Fibroblast of lung (primary cell): ENCODE data around the gene CROCC2. TPM values are rescaled to one million over a fixed set of nuclear protein-coding genes. Genes with fewer than 3 reads are reported as not detected.

Experiments used
- DNase-seq, 2 donors: peaks; one replicate each; pipeline versions ENCODE4 v3.0.0 to v3.0.0-alpha.2; 2010; ENCODE audit warnings: low read depth in 2 of 2
- H2AFZ ChIP-seq: 2 replicates; pipeline ENCODE4 v1.5.1; 2012; ENCODE audit warnings: low read length, control low read depth, inconsistent platforms
- H3K27ac ChIP-seq: 2 replicates; pipeline ENCODE4 v1.5.1; 2011; ENCODE audit warnings: low read length, control low read depth; ENCODE audit not compliant: insufficient read depth
- H3K27me3 ChIP-seq: 2 replicates; pipeline ENCODE4 v1.5.1; 2011; ENCODE audit warnings: mild to moderate bottlenecking, low read length; ENCODE audit not compliant: control insufficient read depth, insufficient read depth
- H3K36me3 ChIP-seq: 2 replicates; pipeline ENCODE4 v1.5.1; 2011; ENCODE audit warnings: low read length; ENCODE audit not compliant: control insufficient read depth, insufficient read depth
- H3K4me1 ChIP-seq: 2 replicates; pipeline ENCODE4 v1.5.1; 2011; ENCODE audit warnings: low read length; ENCODE audit not compliant: control insufficient read depth, insufficient read depth; ENCODE audit errors: extremely low read depth
- H3K4me2 ChIP-seq: 2 replicates; pipeline ENCODE4 v1.5.1; 2011; ENCODE audit warnings: low read length, control low read depth; ENCODE audit not compliant: insufficient read depth; ENCODE audit errors: extremely low read depth
- H3K4me3 ChIP-seq, 4 experiments: fragments of 200-600 bp in 1 of 4; sonication (generic) in 1 of 4; replicated peaks in 1 of 4; 2 replicates each; pipeline ENCODE4 v1.5.1; 2011 to 2016; ENCODE audit warnings: low read length in 4 of 4, low read depth in 3 of 4, mild to moderate bottlenecking in 3 of 4, control low read depth in 2 of 4, inconsistent platforms in 1 of 4, mixed read lengths in 1 of 4; ENCODE audit not compliant: insufficient read depth in 1 of 4; ENCODE audit errors: control extremely low read depth in 1 of 4
- H3K79me2 ChIP-seq: 2 replicates; pipeline ENCODE4 v1.5.1; 2012; ENCODE audit warnings: mild to moderate bottlenecking, low read length, inconsistent platforms; ENCODE audit not compliant: control insufficient read depth, insufficient read depth
- H3K9ac ChIP-seq: 2 replicates; pipeline ENCODE4 v1.5.1; 2011; ENCODE audit warnings: mild to moderate bottlenecking, low read length, control low read depth; ENCODE audit not compliant: insufficient read depth
- H3K9me3 ChIP-seq: 2 replicates; pipeline ENCODE4 v1.5.1; 2012; ENCODE audit warnings: low read depth, low read length; ENCODE audit not compliant: control insufficient read depth, insufficient read depth
- H4K20me1 ChIP-seq: 2 replicates; pipeline ENCODE4 v1.5.1; 2011; ENCODE audit warnings: low read length; ENCODE audit not compliant: control insufficient read depth, insufficient read depth; ENCODE audit errors: extremely low read depth
- EZH2 ChIP-seq: IDR thresholded peaks from 2 replicates; pipeline ENCODE4 v1.5.1; 2012; ENCODE audit warnings: low read length, control low read depth, mild to moderate bottlenecking; ENCODE audit errors: missing control alignments
- polyA plus RNA-seq, 2 donors: library from polyadenylated mRNA; depleted of rRNA in 1 of 2; stranded (reverse) in 1 of 2; unstranded in 1 of 2; fragments of >200 nt; gene quantifications; 2 replicates each; pipeline ENCODE4 v1.2.1, GENCODE V29; 2011 to 2012; ENCODE audit warnings: missing spikeins in 1 of 2
- total RNA-seq: library from RNA; depleted of rRNA; stranded (reverse); fragments of >200 nt; gene quantifications from 2 replicates; pipeline ENCODE4 v1.2.1, GENCODE V29; 2014
- TF ChIP-seq, protein P1 (sequence below), 2 donors: IDR thresholded peaks in 1 of 2; conservative IDR thresholded peaks in 1 of 2; 1 replicate in 1 of 2; 2 replicates in 1 of 2; pipeline ENCODE4 v1.5.1; 2011 to 2012; ENCODE audit warnings: low read length in 2 of 2, control low read depth in 1 of 2, inconsistent platforms in 1 of 2, low read depth in 1 of 2, mild to moderate bottlenecking in 1 of 2

Gene CROCC2
- total and polyA plus RNA-seq, 2 donors (not counting 1 experiment from before 2014, with no cell fraction given) = 0.12 to 0.33 TPM

DNA sequence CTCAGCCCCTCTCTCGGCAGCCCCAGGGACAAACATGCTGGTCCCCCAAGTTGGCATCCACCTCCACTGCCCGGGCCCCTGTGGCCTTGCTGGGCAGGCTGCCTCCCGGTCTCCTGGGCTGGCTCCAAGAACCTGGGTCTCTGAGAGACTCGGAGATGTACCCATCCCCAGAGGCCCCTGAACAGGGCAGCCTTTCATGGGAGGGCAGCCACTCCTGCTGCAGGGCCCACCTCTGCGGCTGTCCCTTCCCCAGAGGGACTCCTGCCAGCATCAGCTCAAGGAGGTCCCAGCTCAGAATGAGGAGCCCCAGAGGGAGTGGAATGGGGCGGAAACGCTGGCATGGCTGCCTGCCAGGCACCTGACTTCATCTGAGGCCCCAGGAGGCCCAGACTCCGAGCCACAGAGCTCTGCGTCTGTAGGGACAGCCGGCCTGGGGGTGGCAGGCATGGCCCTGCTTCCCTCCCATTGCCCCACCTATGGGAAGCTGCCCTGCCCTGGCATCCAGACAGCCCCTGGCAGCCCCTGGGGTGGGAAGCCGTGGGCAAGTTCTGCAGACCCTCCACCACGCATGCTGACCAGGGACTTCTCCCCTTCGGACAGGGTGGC lies 857 bp upstream of the CROCC2 start:
- Histone ChIP-seq H3K27me3 (no peaks in the 10 kb centered on the region), H3K79me2 (no peaks in the 10 kb centered on the region), H3K4me2 (no peak overlapping the region), H4K20me1 (no peaks in the 10 kb centered on the region), H3K36me3 (no peaks in the 10 kb centered on the region), H3K4me3 (no peak overlapping the region), H3K9me3 (no peaks in the 10 kb centered on the region), H2AFZ (no peak overlapping the region), H3K9ac (no peak overlapping the region), H3K27ac (no peak overlapping the region), H3K4me1 (no peaks in the 10 kb centered on the region)
- TF ChIP-seq EZH2 = no peak
- TF ChIP-seq, protein P1, sequence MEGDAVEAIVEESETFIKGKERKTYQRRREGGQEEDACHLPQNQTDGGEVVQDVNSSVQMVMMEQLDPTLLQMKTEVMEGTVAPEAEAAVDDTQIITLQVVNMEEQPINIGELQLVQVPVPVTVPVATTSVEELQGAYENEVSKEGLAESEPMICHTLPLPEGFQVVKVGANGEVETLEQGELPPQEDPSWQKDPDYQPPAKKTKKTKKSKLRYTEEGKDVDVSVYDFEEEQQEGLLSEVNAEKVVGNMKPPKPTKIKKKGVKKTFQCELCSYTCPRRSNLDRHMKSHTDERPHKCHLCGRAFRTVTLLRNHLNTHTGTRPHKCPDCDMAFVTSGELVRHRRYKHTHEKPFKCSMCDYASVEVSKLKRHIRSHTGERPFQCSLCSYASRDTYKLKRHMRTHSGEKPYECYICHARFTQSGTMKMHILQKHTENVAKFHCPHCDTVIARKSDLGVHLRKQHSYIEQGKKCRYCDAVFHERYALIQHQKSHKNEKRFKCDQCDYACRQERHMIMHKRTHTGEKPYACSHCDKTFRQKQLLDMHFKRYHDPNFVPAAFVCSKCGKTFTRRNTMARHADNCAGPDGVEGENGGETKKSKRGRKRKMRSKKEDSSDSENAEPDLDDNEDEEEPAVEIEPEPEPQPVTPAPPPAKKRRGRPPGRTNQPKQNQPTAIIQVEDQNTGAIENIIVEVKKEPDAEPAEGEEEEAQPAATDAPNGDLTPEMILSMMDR (conservative IDR thresholded peaks at IDR 0.05 in 1 of 2, IDR thresholded peaks at IDR 0.05 in 1 of 2; ENCODE audit: low read depth in 1 of 2, low read length in 2 of 2) = no peak
- DNase-seq = no peak

DNA sequence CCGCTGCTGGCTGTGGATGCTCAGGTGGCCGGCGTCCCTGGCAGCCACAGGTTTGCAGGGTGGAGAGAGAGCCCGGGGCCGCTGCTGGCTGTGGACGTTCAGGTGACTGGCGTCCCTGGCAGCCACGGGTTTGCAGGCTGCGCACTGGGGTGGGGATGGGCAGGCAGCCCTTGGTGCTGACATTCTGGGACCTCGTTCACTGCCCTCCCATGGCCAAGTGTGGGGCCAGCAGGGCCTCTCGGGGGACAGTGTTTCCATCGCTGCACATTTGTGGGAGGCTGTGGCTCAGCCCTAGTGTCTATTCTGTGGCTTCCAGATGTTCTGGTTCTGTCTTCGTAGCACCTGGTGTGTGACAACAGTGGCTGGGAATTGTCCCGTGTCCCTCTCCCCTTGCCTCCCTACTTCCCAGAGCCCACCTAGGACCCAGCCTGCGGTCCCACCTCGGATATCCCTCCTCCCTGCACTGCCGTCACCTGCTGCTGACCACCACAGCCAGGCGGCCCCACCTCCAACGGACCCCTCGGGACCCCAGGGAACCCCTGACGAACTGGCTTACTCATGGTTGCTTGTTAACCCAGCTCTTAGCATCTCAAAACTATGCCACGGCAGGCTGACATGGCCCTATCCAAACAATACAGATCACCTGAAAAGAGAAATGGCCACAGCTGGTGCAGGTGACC lies 915 bp downstream of the CROCC2 start:
- Histone ChIP-seq H3K27ac (no peak overlapping the region), H3K27me3 (no peaks in the 10 kb centered on the region), H3K4me2 (no peak overlapping the region), H3K79me2 (no peaks in the 10 kb centered on the region), H3K4me1 (no peaks in the 10 kb centered on the region), H4K20me1 (no peaks in the 10 kb centered on the region), H3K4me3 (no peak overlapping the region), H3K9me3 (no peaks in the 10 kb centered on the region), H3K9ac (no peak overlapping the region), H3K36me3 (no peaks in the 10 kb centered on the region), H2AFZ (no peak overlapping the region)
- DNase-seq = no peak
- TF ChIP-seq EZH2 = no peak
- TF ChIP-seq, protein P1 (conservative IDR thresholded peaks at IDR 0.05 in 1 of 2, IDR thresholded peaks at IDR 0.05 in 1 of 2; ENCODE audit: low read depth in 1 of 2, low read length in 2 of 2) = no peak

DNA sequence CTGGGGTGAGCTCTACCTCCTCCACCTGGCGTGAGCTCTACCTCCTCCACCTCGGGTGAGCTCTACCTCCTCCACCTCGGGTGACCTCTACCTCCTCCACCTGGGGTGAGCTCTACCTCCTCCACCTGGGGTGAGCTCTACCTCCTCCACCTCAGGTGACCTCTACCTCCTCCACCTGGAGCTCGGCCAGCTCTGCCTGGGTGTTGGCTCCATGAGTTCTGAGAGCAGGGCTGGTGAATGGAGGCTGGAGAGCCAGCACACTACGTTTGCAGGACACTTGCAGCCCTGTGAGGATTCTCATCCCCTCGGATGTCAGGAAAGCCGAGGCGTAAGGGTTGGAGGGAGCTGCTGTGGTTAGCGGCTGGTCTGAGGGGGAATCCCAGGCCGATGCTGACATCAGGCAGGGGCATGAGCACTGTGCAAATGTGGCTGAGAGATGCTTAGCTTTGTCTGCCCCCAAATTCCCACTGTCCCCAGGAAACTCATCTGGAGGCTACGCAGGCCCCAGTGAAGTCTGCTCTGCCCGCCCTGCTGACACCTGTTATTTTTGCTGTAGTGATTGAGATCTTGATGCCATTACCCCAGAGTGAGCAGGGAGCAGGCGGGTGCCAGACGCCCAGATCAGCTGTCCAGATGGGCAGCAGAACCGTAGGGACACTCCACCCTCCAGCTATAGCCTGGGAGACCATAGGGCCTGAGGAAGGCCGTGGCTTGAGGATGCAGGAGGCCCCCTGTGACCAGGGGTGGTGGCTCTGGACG lies 3.3 kb downstream of the CROCC2 start:
- no peak for DNase-seq

More for the DNA sequence above, 3.3 kb downstream of the CROCC2 start:
- Histone ChIP-seq H3K4me1 (peaks cover 6% of the 10 kb centered on the region), H3K27ac (no peak overlapping the region), H3K4me3 (no peak overlapping the region), H3K4me2 (no peak overlapping the region), H3K79me2 (no peaks in the 10 kb centered on the region), H3K27me3 (no peaks in the 10 kb centered on the region), H3K9me3 (no peaks in the 10 kb centered on the region), H3K9ac (no peak overlapping the region), H2AFZ (no peak overlapping the region), H4K20me1 (no peaks in the 10 kb centered on the region), H3K36me3 (no peaks in the 10 kb centered on the region)
- TF ChIP-seq EZH2 = no peak
- TF ChIP-seq, protein P1 (conservative IDR thresholded peaks at IDR 0.05 in 1 of 2, IDR thresholded peaks at IDR 0.05 in 1 of 2; ENCODE audit: low read depth in 1 of 2, low read length in 2 of 2) = no peak
